Measurements from ENCODE around the gene VPS54.

VPS54 gene

GRCh38 chr2:63863707-63864106 lies 155.5 kb downstream of the VPS54 start:
- ChIA-PET POLR2A (no interaction called here), CTCF (no interaction called here)
- DNase-seq (ENCODE audit: extremely low spot score), result no peak
- TF ChIP-seq L3MBTL2 (conservative IDR thresholded peaks at IDR 0.05) (no peak), FOXK2 (IDR thresholded peaks at IDR 0.05) (no peak), NFRKB (IDR thresholded peaks at IDR 0.05) (no peak), CTBP1 (IDR thresholded peaks at IDR 0.05; ENCODE audit: borderline replicate concordance) (no peak), ELF4 (IDR thresholded peaks at IDR 0.05) (no peak), SP1 (IDR thresholded peaks at IDR 0.05) (no peak)
- TF ChIP-seq, protein P1, sequence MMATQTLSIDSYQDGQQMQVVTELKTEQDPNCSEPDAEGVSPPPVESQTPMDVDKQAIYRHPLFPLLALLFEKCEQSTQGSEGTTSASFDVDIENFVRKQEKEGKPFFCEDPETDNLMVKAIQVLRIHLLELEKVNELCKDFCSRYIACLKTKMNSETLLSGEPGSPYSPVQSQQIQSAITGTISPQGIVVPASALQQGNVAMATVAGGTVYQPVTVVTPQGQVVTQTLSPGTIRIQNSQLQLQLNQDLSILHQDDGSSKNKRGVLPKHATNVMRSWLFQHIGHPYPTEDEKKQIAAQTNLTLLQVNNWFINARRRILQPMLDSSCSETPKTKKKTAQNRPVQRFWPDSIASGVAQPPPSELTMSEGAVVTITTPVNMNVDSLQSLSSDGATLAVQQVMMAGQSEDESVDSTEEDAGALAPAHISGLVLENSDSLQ (IDR thresholded peaks at IDR 0.05), result no peak

GRCh38 chr2:63862806-63863205 lies 156.4 kb downstream of the VPS54 start:
- CTCF ChIA-PET, result no interaction called here
- TF ChIP-seq HDGF (IDR thresholded peaks at IDR 0.05; ENCODE audit: borderline replicate concordance), result no peak
- TF ChIP-seq ARNT (IDR thresholded peaks at IDR 0.05), result no peak
- no peak for TF ChIP-seq FOXA1 (IDR thresholded peaks at IDR 0.05)
- TF ChIP-seq, protein P1 (IDR thresholded peaks at IDR 0.05), result no peak
- TF ChIP-seq LEF1 (IDR thresholded peaks at IDR 0.05; ENCODE audit: borderline replicate concordance), result no peak
- no peak for TF ChIP-seq FOXK2 (IDR thresholded peaks at IDR 0.05)
- TF ChIP-seq CTBP1 (IDR thresholded peaks at IDR 0.05; ENCODE audit: borderline replicate concordance), result no peak
- TF ChIP-seq L3MBTL2 (conservative IDR thresholded peaks at IDR 0.05), result no peak
- TF ChIP-seq ZNF384 (IDR thresholded peaks at IDR 0.05), result no peak
- no peak for TF ChIP-seq TARDBP (IDR thresholded peaks at IDR 0.05)
- DNase-seq (ENCODE audit: extremely low spot score), result no peak
- POLR2A ChIA-PET, result no interaction called here

DNA sequence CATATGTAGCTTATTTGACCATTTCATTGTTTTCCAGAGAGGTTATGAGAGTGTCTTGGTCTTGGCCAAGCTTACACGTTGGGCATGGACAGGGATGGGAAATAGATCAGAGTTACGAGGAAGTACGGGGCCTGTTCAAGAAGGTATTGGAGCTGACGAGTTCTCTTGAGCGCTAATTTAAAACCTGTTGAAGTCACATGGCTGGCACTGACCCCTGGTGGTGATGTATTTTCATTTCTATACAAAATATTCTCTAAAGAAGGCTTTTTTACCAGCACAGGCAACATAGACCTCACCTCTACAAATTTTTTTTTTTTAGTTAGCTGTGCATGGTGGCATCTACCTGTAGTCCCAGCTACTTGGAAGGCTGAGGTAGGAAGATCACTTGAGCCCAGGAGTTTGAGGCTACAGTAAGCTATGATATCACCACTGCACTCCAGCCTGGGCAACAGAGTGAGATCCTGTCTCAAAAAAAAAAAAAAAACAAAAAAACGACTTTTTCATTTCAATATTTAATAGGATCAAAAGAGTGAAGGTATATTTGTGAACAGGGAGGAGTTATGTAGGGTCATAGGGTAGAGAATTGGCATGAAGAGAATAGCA lies 157.9 kb downstream of the VPS54 start:
- DNase-seq (ENCODE audit: extremely low spot score), result peak; percentile 39
- TF ChIP-seq SUZ12 (IDR thresholded peaks at IDR 0.05), result no peak
- no peak for TF ChIP-seq FOXM1 (IDR thresholded peaks at IDR 0.05; ENCODE audit: borderline replicate concordance)
- no peak for TF ChIP-seq ELF4 (IDR thresholded peaks at IDR 0.05)
- no peak for TF ChIP-seq NFRKB (IDR thresholded peaks at IDR 0.05)
- no peak for TF ChIP-seq FOXK2 (IDR thresholded peaks at IDR 0.05)
- no peak for TF ChIP-seq L3MBTL2 (conservative IDR thresholded peaks at IDR 0.05)
- TF ChIP-seq ZNF384 (IDR thresholded peaks at IDR 0.05), result no peak
- no peak for TF ChIP-seq BHLHE40 (IDR thresholded peaks at IDR 0.05; ENCODE audit: borderline replicate concordance)
- TF ChIP-seq TARDBP (IDR thresholded peaks at IDR 0.05), result no peak
- TF ChIP-seq, protein P1 (IDR thresholded peaks at IDR 0.05), result no peak
- no peak for TF ChIP-seq CTBP1 (IDR thresholded peaks at IDR 0.05; ENCODE audit: borderline replicate concordance)
- TF ChIP-seq LEF1 (IDR thresholded peaks at IDR 0.05; ENCODE audit: borderline replicate concordance), result no peak
- TF ChIP-seq FOXA1 (IDR thresholded peaks at IDR 0.05), result no peak
- TF ChIP-seq HDGF (IDR thresholded peaks at IDR 0.05; ENCODE audit: borderline replicate concordance), result no peak
- CTCF ChIA-PET, result interaction anchor here (0.5 to 2.3 kb wide), 10 partner anchors 9 to 427 kb away, joined by 3 to 18 read pairs (median 4); no protein-coding TSS in a partner anchor
- POLR2A ChIA-PET, result interaction anchor here (1.1 to 1.5 kb wide), 2 partner anchors 20 to 163 kb away, joined by 3 to 6 read pairs; partner anchors contain the start of gene UGP2

DNA sequence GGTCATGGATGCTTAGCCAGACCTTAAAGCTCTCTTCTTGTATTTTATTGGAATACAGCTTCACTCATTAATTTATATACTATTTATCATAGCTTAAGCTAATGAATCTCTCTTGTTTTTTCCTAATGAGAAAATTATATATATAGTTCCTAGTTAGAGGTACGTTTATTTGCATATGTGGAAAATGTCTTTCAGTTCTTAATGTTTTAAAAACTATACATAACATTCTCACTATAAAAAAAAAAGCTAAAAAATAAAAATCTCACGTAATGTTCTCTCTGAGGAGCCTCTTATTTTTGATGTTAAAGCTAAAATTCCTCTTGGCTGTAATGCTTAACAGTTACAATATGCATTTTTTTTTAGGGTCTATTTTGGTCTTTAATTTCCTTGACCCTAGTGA lies 160.9 kb downstream of the VPS54 start:
- no peak for DNase-seq (ENCODE audit: extremely low spot score)
- CTCF ChIA-PET, result no interaction called here
- POLR2A ChIA-PET, result no interaction called here
- no peak for TF ChIP-seq L3MBTL2 (conservative IDR thresholded peaks at IDR 0.05)
- TF ChIP-seq FOXA1 (IDR thresholded peaks at IDR 0.05), result no peak
- TF ChIP-seq SUZ12 (IDR thresholded peaks at IDR 0.05), result no peak
- no peak for TF ChIP-seq FOXK2 (IDR thresholded peaks at IDR 0.05)
- TF ChIP-seq ARNT (IDR thresholded peaks at IDR 0.05), result no peak
- TF ChIP-seq BHLHE40 (IDR thresholded peaks at IDR 0.05; ENCODE audit: borderline replicate concordance), result no peak
- TF ChIP-seq FOXM1 (IDR thresholded peaks at IDR 0.05; ENCODE audit: borderline replicate concordance), result no peak
- TF ChIP-seq ELF4 (IDR thresholded peaks at IDR 0.05), result no peak
- no peak for TF ChIP-seq HDGF (IDR thresholded peaks at IDR 0.05; ENCODE audit: borderline replicate concordance)
- TF ChIP-seq CTBP1 (IDR thresholded peaks at IDR 0.05; ENCODE audit: borderline replicate concordance), result no peak
- TF ChIP-seq ZNF384 (IDR thresholded peaks at IDR 0.05), result no peak
- TF ChIP-seq NFRKB (IDR thresholded peaks at IDR 0.05), result no peak
- no peak for TF ChIP-seq TARDBP (IDR thresholded peaks at IDR 0.05)

DNA sequence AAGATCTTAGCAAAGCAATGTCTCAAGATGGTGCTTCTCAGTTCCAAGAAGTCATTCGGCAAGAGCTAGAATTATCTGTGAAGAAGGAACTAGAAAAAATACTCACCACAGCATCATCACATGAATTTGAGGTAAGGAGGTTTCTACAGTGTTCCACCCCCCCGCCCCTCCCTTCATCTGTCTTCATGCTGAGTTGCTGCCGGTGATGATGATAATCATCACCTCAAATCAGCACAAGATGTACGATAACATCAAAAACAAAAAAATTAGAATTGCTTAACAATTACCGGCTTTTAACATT lies 163.0 kb downstream of the VPS54 start:
- ChIA-PET CTCF (no interaction called here), POLR2A (interaction anchor here (0.6 to 1.1 kb wide), 2 partner anchors 15 to 68 kb away, joined by 3 read pairs; partner anchors contain the start of gene UGP2)
- no peak for TF ChIP-seq TARDBP (IDR thresholded peaks at IDR 0.05)
- TF ChIP-seq, protein P1 (IDR thresholded peaks at IDR 0.05), result no peak
- TF ChIP-seq FOXM1 (IDR thresholded peaks at IDR 0.05; ENCODE audit: borderline replicate concordance), result no peak
- no peak for TF ChIP-seq NFRKB (IDR thresholded peaks at IDR 0.05)
- no peak for TF ChIP-seq LEF1 (IDR thresholded peaks at IDR 0.05; ENCODE audit: borderline replicate concordance)
- no peak for TF ChIP-seq ARNT (IDR thresholded peaks at IDR 0.05)
- no peak for TF ChIP-seq ZNF384 (IDR thresholded peaks at IDR 0.05)
- TF ChIP-seq FOXK2 (IDR thresholded peaks at IDR 0.05), result no peak
- no peak for TF ChIP-seq HDGF (IDR thresholded peaks at IDR 0.05; ENCODE audit: borderline replicate concordance)
- TF ChIP-seq ELF4 (IDR thresholded peaks at IDR 0.05), result no peak
- no peak for TF ChIP-seq FOXA1 (IDR thresholded peaks at IDR 0.05)
- no peak for DNase-seq (ENCODE audit: extremely low spot score)
